Loucy (cell line): ENCODE measurements around the gene ASXL1.

Source experiments
- EZH2phosphoT487 ChIP-seq: fragments of 200-600 bp; IDR thresholded peaks from 2 replicates; pipeline ENCODE4 v1.6.1; 2018; ENCODE audit warnings: antibody characterized with exemption, mild to moderate bottlenecking, moderate library complexity, borderline replicate concordance
- TF ChIP-seq, protein P1 (sequence below): fragments of 200-600 bp; sonication (generic); conservative IDR thresholded peaks from 2 replicates; pipeline ENCODE4 v1.5.1; 2014; ENCODE audit warnings: mild to moderate bottlenecking, antibody characterized with exemption, low read length

DNA sequence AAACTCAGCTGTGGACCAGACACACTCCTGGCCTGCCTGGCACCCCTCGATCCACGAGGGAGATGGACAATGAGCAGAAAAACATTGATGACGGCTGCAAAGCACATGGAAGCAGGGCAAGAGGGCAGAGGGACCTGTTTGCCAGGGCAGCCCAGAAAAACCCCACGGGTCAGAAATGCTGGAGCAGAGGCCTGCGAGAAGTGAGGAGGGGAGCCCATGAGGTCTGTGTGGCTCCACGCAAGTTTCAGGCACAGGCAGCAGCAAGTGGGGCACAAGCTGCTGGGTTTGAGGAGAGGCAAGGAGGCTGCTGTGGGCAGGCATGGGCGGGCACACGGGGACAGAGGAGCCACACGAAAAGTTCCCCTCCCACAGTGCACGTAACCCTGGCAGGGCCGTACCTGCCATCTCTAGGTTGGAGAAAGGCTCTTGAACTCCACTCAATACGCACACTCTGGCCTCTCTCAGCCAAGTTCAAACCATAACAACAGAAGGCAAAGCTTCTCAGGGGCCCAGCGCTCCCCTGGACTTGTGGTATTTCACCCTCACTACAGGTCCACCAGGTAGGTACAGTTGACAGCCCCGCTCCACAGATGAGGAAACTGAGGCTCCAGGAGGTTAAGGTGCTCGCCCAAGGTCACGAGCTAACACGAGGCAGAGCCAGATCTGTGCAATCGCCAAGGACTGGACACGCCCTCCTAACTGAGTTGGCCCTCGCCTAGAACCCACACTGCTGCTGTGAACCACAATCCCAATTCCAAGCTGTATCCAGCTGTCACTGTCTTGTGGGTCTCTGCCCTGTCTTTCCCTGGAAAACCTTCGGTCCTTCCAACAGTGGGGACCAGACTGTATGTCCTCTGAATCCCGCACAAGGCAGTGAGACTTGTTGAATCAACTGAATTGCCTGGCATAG, 118.8 kb downstream of the ASXL1 start:
- TF ChIP-seq, protein P1, sequence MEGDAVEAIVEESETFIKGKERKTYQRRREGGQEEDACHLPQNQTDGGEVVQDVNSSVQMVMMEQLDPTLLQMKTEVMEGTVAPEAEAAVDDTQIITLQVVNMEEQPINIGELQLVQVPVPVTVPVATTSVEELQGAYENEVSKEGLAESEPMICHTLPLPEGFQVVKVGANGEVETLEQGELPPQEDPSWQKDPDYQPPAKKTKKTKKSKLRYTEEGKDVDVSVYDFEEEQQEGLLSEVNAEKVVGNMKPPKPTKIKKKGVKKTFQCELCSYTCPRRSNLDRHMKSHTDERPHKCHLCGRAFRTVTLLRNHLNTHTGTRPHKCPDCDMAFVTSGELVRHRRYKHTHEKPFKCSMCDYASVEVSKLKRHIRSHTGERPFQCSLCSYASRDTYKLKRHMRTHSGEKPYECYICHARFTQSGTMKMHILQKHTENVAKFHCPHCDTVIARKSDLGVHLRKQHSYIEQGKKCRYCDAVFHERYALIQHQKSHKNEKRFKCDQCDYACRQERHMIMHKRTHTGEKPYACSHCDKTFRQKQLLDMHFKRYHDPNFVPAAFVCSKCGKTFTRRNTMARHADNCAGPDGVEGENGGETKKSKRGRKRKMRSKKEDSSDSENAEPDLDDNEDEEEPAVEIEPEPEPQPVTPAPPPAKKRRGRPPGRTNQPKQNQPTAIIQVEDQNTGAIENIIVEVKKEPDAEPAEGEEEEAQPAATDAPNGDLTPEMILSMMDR = no peak
- no peak for TF ChIP-seq EZH2phosphoT487
